Thoracic aorta (tissue), 2 donors: ENCODE results near the gene SECTM1. TPM values are rescaled to one million over a fixed set of nuclear protein-coding genes. Genes with fewer than 3 reads are reported as not detected.

Source experiments
- ATAC-seq: fragments of 150-250 bp; one replicate; pipeline ENCODE4 v1.8.0; 2017; ENCODE audit warnings: low read depth; ENCODE audit not compliant: insufficient number of reproducible peaks, low FRiP score
- DNase-seq: peaks from one replicate; pipeline ENCODE4 v3.0.0-alpha.2; 2020; ENCODE audit warnings: low spot score
- H3K27ac ChIP-seq, 2 donors: fragments of 200-600 bp; sonication (generic); 1 replicate in 1 of 2; 2 replicates in 1 of 2; pipeline ENCODE4 v1.5.1; 2016; ENCODE audit warnings: mild to moderate bottlenecking in 2 of 2, moderate library complexity in 2 of 2
- H3K27me3 ChIP-seq: fragments of 200-600 bp; sonication (generic); replicated peaks from 2 replicates; pipeline ENCODE4 v1.6.0; 2016; ENCODE audit warnings: mild to moderate bottlenecking; ENCODE audit not compliant: insufficient read depth
- H3K36me3 ChIP-seq: fragments of 200-600 bp; sonication (generic); one replicate; pipeline ENCODE4 v1.5.1; 2016
- H3K4me1 ChIP-seq, 2 donors: fragments of 200-600 bp; sonication (generic); 1 replicate in 1 of 2; 2 replicates in 1 of 2; pipeline versions ENCODE4 v1.5.1 to v1.6.0; 2016; ENCODE audit warnings: low read depth in 2 of 2, mild to moderate bottlenecking in 1 of 2; ENCODE audit not compliant: control insufficient read depth in 1 of 2
- H3K4me3 ChIP-seq: fragments of 200-600 bp; sonication (generic); 2 replicates; pipeline ENCODE4 v1.5.1; 2016; ENCODE audit warnings: mild to moderate bottlenecking
- H3K9me3 ChIP-seq: fragments of 200-600 bp; sonication (generic); 2 replicates; pipeline ENCODE4 v1.5.1; 2016
- total RNA-seq, 2 donors: library from RNA; depleted of rRNA; stranded (reverse); fragments of >200 nt; gene quantifications; one replicate each; pipeline versions ENCODE4 v1.1.0 to v1.2.3, GENCODE V29; 2016
- TF ChIP-seq, protein P1 (sequence below): fragments of 200-600 bp; sonication (generic); IDR thresholded peaks from one replicate; pipeline ENCODE4 v1.5.1; 2019; ENCODE audit warnings: antibody characterized with exemption

SECTM1 gene
- total RNA-seq, 2 donors from 2014 or later, result 16.7 to 32.2 TPM

DNA sequence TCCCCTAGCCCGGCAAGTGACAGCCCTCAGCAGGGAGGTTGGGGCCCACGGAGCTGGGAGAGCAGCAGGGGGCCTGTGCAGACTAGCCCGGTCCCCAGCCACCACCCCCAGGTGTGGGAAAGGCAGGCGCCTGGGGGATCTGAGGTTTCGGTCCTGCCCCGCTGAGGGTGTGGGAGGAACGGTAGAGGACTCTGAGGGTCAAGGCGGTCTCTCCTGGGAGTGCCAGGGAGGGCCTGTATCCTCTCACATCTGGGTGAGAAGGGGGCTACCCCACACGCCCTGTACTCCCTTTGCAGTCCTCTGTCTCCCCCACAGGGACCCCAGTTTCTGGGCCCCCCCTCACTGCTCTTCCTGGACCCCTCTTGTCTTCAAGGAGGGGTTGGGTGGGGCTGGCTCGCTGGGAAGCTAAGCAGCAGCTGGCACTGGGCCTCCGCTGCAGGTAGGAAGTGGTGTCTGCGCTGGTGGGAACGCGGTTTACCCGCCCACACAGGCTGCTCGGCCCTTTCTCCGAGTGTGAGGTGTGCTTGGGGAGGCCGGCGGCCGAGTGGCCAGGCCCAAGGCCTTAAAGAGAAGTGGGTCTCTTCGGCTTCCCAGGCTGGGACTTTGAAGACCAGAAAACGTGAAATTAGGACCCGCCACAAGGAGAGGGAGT is 31.5 kb downstream of the SECTM1 start:
- no peaks in the 10 kb centered on the region for H3K27me3 ChIP-seq
- no peak overlapping the region for H3K4me3 ChIP-seq
- TF ChIP-seq, protein P1, sequence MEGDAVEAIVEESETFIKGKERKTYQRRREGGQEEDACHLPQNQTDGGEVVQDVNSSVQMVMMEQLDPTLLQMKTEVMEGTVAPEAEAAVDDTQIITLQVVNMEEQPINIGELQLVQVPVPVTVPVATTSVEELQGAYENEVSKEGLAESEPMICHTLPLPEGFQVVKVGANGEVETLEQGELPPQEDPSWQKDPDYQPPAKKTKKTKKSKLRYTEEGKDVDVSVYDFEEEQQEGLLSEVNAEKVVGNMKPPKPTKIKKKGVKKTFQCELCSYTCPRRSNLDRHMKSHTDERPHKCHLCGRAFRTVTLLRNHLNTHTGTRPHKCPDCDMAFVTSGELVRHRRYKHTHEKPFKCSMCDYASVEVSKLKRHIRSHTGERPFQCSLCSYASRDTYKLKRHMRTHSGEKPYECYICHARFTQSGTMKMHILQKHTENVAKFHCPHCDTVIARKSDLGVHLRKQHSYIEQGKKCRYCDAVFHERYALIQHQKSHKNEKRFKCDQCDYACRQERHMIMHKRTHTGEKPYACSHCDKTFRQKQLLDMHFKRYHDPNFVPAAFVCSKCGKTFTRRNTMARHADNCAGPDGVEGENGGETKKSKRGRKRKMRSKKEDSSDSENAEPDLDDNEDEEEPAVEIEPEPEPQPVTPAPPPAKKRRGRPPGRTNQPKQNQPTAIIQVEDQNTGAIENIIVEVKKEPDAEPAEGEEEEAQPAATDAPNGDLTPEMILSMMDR, result no peak
- no peaks in the 10 kb centered on the region for H3K9me3 ChIP-seq
- H3K36me3 ChIP-seq, result no peaks in the 10 kb centered on the region
- peaks cover 9 to 26% of the 10 kb centered on the region in 2 donors for H3K4me1 ChIP-seq
- DNase-seq, result no peak
- no peak overlapping the region for H3K27ac ChIP-seq
- no peak for ATAC-seq

DNA sequence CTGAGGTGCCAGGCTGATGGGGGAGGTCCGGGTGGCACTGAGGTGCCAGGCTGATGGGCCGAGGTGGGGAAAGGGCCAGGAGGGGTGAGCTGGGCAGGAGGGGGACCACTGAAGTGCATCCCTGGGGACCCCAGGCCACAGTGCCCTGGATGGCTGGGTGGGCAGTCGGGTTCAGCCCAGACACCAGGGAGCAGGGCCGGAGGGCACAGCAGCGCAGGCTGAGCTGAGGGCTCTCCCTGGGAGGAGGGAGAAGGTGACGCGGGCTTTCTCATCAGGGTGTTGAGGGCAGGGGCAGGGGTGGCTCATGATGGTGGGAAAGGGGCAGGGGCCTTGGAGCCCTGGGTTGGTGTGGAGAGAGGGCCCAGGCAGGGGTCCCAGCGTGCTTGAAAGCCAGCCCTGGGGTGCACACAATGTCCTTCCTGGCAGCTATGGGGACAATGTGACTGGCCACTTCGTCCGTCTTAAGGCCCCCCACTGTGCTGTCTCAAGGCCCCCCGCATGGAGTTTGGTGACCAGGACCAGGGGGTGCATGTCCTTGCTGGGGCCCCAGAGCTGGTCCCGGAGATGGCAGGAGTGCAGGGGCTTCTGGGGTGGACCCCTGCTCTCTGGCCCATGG is 32.2 kb downstream of the SECTM1 start:
- no peaks in the 10 kb centered on the region for H3K36me3 ChIP-seq
- H3K27me3 ChIP-seq, result no peaks in the 10 kb centered on the region
- no peak for DNase-seq
- ATAC-seq, result no peak
- H3K4me1 ChIP-seq, result peaks cover 11 to 32% of the 10 kb centered on the region in 2 donors
- H3K4me3 ChIP-seq, result no peak overlapping the region
- TF ChIP-seq, protein P1, result no peak
- H3K27ac ChIP-seq, result no peak overlapping the region
- H3K9me3 ChIP-seq, result no peaks in the 10 kb centered on the region

DNA sequence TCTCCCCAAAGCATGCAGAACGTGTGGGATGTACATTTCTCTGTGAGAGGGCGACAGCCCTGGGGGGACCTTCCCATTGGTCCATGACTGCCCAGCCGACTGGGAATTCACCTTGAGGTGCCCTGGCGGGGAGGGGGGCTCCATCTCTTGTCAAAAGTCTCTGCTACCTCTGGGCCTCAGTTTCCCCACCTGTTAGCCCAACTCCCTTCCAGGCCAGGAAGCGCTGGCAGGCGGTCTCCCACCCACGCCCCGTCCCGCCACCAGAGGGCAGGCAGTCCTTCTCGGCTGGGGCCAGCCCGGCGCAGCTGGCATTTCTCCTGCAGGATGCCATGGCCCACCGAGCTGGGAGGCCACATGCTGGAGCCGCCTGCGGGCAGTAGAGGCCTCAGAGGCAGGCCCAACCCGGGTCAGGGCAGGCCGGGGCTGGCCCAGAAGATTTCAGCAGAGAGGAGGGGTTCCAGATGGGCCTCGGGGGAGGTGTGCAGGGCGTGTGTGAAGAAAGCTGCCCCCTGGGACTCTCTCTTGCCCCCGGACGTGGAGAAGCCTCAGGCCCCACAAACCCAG is 32.8 kb downstream of the SECTM1 start:
- H3K9me3 ChIP-seq, result no peaks in the 10 kb centered on the region
- TF ChIP-seq, protein P1, result peak; percentile 66
- DNase-seq, result no peak
- no peaks in the 10 kb centered on the region for H3K27me3 ChIP-seq
- peaks cover 11 to 32% of the 10 kb centered on the region in 2 donors for H3K4me1 ChIP-seq
- H3K36me3 ChIP-seq, result no peaks in the 10 kb centered on the region
- ATAC-seq, result no peak
- H3K27ac ChIP-seq, result no peak overlapping the region
- H3K4me3 ChIP-seq, result no peak overlapping the region

DNA sequence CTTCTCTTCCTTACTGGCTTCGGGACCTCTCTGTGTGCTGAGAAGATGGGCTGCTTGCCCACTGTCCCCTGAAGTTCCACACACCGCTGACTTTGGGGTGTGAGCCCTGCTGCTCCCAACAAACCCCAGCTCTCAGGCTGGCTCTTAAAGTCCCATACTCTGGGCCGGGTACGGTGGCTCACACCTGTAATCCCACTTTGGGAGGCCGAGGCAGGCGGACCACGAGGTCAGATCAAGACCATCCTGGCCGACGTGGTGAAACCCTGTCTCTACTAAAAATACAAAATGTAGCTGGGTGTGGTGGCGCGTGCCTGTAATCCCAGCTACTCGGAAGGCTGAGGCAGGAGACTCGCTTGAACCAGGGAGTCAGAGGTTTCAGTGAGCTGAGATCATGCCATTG is 33.3 kb downstream of the SECTM1 start:
- peaks cover 11 to 32% of the 10 kb centered on the region in 2 donors for H3K4me1 ChIP-seq
- no peaks in the 10 kb centered on the region for H3K27me3 ChIP-seq
- ATAC-seq (no peak), DNase-seq (no peak)
- H3K9me3 ChIP-seq, result no peaks in the 10 kb centered on the region
- TF ChIP-seq, protein P1, result no peak
- H3K36me3 ChIP-seq, result no peaks in the 10 kb centered on the region
- no peak overlapping the region for H3K27ac ChIP-seq
- H3K4me3 ChIP-seq, result no peak overlapping the region

DNA sequence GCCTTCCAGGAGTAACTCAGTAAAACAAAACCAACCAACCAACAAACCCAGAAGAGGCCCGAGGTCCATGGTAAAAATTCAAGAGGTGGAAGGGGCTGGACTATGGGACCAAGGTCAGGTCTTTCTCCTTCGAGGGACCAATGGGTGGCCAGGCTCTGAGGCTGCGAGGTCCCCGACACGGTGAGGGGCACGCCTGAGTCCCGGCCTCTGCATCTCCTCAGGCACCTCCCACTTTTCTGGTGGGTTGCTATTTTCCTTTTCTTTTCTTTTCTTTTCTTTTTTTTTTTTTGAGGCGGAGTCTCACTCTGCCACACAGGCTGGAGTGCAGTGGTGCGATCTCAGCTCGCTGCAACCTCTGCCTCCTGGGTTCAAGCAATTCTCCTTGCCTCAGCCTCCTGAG is 34.1 kb downstream of the SECTM1 start:
- Histone ChIP-seq H3K9me3 (no peaks in the 10 kb centered on the region), H3K4me1 (peaks cover 12 to 36% of the 10 kb centered on the region in 2 donors), H3K27ac (peak overlapping the region in 1 of 2 donors; percentile 72), H3K36me3 (no peaks in the 10 kb centered on the region), H3K27me3 (no peaks in the 10 kb centered on the region), H3K4me3 (no peak overlapping the region)
- no peak for DNase-seq
- TF ChIP-seq, protein P1, result no peak
- ATAC-seq, result no peak
